ENCODE measurements around the gene SLC2A1. TPM values are rescaled to one million over a fixed set of nuclear protein-coding genes. Genes with fewer than 3 reads are reported as not detected.

The SLC2A1 gene
- total RNA-seq, 1 donor from 2014 or later, result 303 TPM

DNA sequence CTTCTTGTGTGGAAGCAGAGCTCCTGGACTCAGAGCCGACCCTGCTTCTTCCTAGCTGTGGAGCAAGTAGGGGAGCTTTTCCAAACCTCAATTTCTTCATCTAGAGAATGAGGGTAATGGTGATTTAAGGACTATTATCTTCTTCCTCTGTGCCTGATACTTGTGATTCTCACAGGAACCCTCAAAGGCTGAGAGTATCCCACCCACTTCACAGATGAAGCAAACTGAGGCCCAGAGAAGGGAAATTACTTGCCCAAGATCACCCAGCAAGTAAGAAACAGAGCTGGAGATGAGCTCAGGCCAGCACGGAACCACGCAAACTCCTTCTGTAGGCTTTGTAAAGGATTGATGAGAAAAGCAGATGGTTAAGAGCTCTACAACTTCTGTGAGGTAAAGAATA lies 15.1 kb upstream of the SLC2A1 start:
- Histone ChIP-seq H3K9ac (no peak overlapping the region), H2AFZ (replicated peaks) (no peak overlapping the region), H3K4me3 (no peak overlapping the region), H3K27me3 (no peaks in the 10 kb centered on the region), H4K20me1 (ENCODE audit: low read depth) (no peaks in the 10 kb centered on the region), H3K4me1 (peaks cover 10% of the 10 kb centered on the region), H3K4me2 (no peak overlapping the region), H3K9me3 (ENCODE audit: low read depth) (no peaks in the 10 kb centered on the region), H3K79me2 (ENCODE audit: low read depth) (no peaks in the 10 kb centered on the region), H3F3A (ENCODE audit: low read depth) (peaks cover 7% of the 10 kb centered on the region), H3K36me3 (no peaks in the 10 kb centered on the region), H3K27ac (no peak overlapping the region)
- DNase-seq (ENCODE audit: low spot score), result no peak
- Mint-ChIP-seq H3K4me1 (peaks cover 48% of the 10 kb centered on the region), H3K27me3 (ENCODE audit: insufficient read depth, low read depth) (peaks cover 6% of the 10 kb centered on the region), H3K36me3 (peaks cover 15% of the 10 kb centered on the region), H3K27ac (peak overlapping the region; percentile 83), H3K4me3 (peak overlapping the region; percentile 18), H3K9me3 (no peaks in the 10 kb centered on the region)
- no peak for TF ChIP-seq EZH2phosphoT487 (IDR thresholded peaks at IDR 0.05)
- TF ChIP-seq EZH2 (IDR thresholded peaks at IDR 0.05), result no peak
- TF ChIP-seq, protein P1, sequence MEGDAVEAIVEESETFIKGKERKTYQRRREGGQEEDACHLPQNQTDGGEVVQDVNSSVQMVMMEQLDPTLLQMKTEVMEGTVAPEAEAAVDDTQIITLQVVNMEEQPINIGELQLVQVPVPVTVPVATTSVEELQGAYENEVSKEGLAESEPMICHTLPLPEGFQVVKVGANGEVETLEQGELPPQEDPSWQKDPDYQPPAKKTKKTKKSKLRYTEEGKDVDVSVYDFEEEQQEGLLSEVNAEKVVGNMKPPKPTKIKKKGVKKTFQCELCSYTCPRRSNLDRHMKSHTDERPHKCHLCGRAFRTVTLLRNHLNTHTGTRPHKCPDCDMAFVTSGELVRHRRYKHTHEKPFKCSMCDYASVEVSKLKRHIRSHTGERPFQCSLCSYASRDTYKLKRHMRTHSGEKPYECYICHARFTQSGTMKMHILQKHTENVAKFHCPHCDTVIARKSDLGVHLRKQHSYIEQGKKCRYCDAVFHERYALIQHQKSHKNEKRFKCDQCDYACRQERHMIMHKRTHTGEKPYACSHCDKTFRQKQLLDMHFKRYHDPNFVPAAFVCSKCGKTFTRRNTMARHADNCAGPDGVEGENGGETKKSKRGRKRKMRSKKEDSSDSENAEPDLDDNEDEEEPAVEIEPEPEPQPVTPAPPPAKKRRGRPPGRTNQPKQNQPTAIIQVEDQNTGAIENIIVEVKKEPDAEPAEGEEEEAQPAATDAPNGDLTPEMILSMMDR (IDR thresholded peaks at IDR 0.05), result no peak

GRCh38 chr1:42973286-42973685 lies 14.6 kb upstream of the SLC2A1 start:
- H2AFZ ChIP-seq (replicated peaks), result no peak overlapping the region
- H3K4me1 Mint-ChIP-seq, result peaks cover 43% of the 10 kb centered on the region
- H3K4me2 ChIP-seq, result no peak overlapping the region
- H3K36me3 ChIP-seq, result no peaks in the 10 kb centered on the region
- peaks cover 6% of the 10 kb centered on the region for H3F3A ChIP-seq (ENCODE audit: low read depth)
- peak overlapping the region; percentile 60 for H3K27ac Mint-ChIP-seq
- H3K9me3 ChIP-seq (ENCODE audit: low read depth), result no peaks in the 10 kb centered on the region
- no peak overlapping the region for H3K4me3 ChIP-seq
- TF ChIP-seq, protein P1 (IDR thresholded peaks at IDR 0.05), result no peak
- TF ChIP-seq EZH2 (IDR thresholded peaks at IDR 0.05), result no peak
- TF ChIP-seq EZH2phosphoT487 (IDR thresholded peaks at IDR 0.05), result no peak
- no peak overlapping the region for H3K4me3 Mint-ChIP-seq
- no peaks in the 10 kb centered on the region for H3K79me2 ChIP-seq (ENCODE audit: low read depth)
- peaks cover 15% of the 10 kb centered on the region for H3K36me3 Mint-ChIP-seq
- H3K27me3 ChIP-seq, result no peaks in the 10 kb centered on the region
- DNase-seq (ENCODE audit: low spot score), result no peak
- no peaks in the 10 kb centered on the region for H3K9me3 Mint-ChIP-seq
- no peak overlapping the region for H3K9ac ChIP-seq
- H3K4me1 ChIP-seq, result peaks cover 5% of the 10 kb centered on the region
- peaks cover 6% of the 10 kb centered on the region for H3K27me3 Mint-ChIP-seq (ENCODE audit: insufficient read depth, low read depth)
- no peaks in the 10 kb centered on the region for H4K20me1 ChIP-seq (ENCODE audit: low read depth)
- no peak overlapping the region for H3K27ac ChIP-seq

DNA sequence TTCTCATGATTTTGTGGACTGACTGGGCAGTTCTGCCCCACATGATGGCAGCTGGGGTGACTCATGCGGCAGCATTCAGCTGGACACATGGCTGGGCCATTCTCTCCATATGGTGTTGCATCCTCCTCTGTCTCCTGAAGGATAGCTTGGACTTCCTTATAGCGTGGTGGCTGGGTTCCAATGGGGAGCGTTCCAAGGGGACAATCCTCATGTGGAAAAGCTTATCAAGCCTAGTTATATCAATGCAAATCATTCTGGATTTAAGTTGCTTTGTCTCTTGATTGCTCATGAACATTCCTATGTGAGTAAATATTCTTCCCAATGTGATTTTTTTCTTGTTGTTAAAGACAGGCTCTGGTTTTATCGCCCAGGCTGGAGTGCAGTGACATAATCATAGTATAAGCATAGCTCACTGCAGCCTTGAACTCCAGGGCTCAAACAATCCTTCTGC lies 13.2 kb upstream of the SLC2A1 start:
- TF ChIP-seq EZH2 (IDR thresholded peaks at IDR 0.05) (no peak), EZH2phosphoT487 (IDR thresholded peaks at IDR 0.05) (no peak)
- TF ChIP-seq, protein P1 (IDR thresholded peaks at IDR 0.05), result no peak
- DNase-seq (ENCODE audit: low spot score), result no peak
- H3K27ac Mint-ChIP-seq, result no peak overlapping the region

More for the DNA sequence above, 13.2 kb upstream of the SLC2A1 start:
- Histone ChIP-seq H3K4me3 (no peak overlapping the region), H3K4me2 (no peak overlapping the region), H3F3A (ENCODE audit: low read depth) (peaks cover 3% of the 10 kb centered on the region), H3K9ac (no peak overlapping the region), H3K27ac (no peak overlapping the region), H3K36me3 (no peaks in the 10 kb centered on the region), H3K4me1 (no peaks in the 10 kb centered on the region), H3K9me3 (ENCODE audit: low read depth) (no peaks in the 10 kb centered on the region), H4K20me1 (ENCODE audit: low read depth) (no peaks in the 10 kb centered on the region), H2AFZ (replicated peaks) (no peak overlapping the region), H3K27me3 (no peaks in the 10 kb centered on the region), H3K79me2 (ENCODE audit: low read depth) (no peaks in the 10 kb centered on the region)
- peaks cover 44% of the 10 kb centered on the region for H3K4me1 Mint-ChIP-seq
- H3K36me3 Mint-ChIP-seq, result peaks cover 10% of the 10 kb centered on the region
- no peaks in the 10 kb centered on the region for H3K9me3 Mint-ChIP-seq
- peaks cover 2% of the 10 kb centered on the region for H3K27me3 Mint-ChIP-seq (ENCODE audit: insufficient read depth, low read depth)
- H3K4me3 Mint-ChIP-seq, result no peak overlapping the region

Data from neural progenitor cell (in vitro differentiated cells).